H1 (cell line): ENCODE results near the gene FAM186B.

Source experiments
- CHD2 ChIP-seq: IDR thresholded peaks from 2 replicates; pipeline ENCODE4 v1.6.1; 2012; ENCODE audit warnings: low read length, improper control_type of control experiment
- EGR1 ChIP-seq: IDR thresholded peaks from 2 replicates; pipeline ENCODE4 v1.6.1; 2011; ENCODE audit warnings: low read depth, low read length, borderline replicate concordance
- EZH2 ChIP-seq: fragments of 200-600 bp; sonication (generic); IDR thresholded peaks from 2 replicates; pipeline ENCODE4 v1.7.1; 2012; ENCODE audit warnings: low read depth, mild to moderate bottlenecking, moderate library complexity, low read length, inconsistent platforms; ENCODE audit not compliant: severe bottlenecking
- KDM1A ChIP-seq: fragments of 200-600, 300-600 bp; sonication (generic); IDR thresholded peaks from 2 replicates; pipeline ENCODE4 v1.7.1; 2016; ENCODE audit warnings: mild to moderate bottlenecking, low read length, borderline replicate concordance
- POLR2A ChIP-seq, 2 experiments: IDR thresholded peaks; 1 replicate in 1 of 2; 2 replicates in 1 of 2; pipeline ENCODE4 v1.6.1; 2011; ENCODE audit warnings: low read depth in 2 of 2, low read length in 2 of 2, mild to moderate bottlenecking in 2 of 2; ENCODE audit errors: control extremely low read depth in 1 of 2
- POLR2AphosphoS5 ChIP-seq: IDR thresholded peaks from 2 replicates; pipeline ENCODE4 v1.6.1; 2011; ENCODE audit warnings: low read depth, low read length
- RAD21 ChIP-seq, 2 experiments: IDR thresholded peaks in 1 of 2; conservative IDR thresholded peaks in 1 of 2; 2 replicates each; pipeline ENCODE4 v1.6.1; 2011; ENCODE audit warnings: low read depth in 2 of 2, low read length in 2 of 2, improper control_type of control experiment in 1 of 2, inconsistent platforms in 1 of 2, mild to moderate bottlenecking in 1 of 2, moderate library complexity in 1 of 2
- TF ChIP-seq, protein P1 (sequence below), 3 experiments: IDR thresholded peaks; 1 replicate in 2 of 3; 2 replicates in 1 of 3; pipeline versions ENCODE4 v1.5.1 to v1.6.1; 2011; ENCODE audit warnings: low read length in 3 of 3, mild to moderate bottlenecking in 3 of 3, inconsistent platforms in 2 of 3, low read depth in 1 of 3, moderate library complexity in 1 of 3; ENCODE audit not compliant: insufficient read depth in 1 of 3; ENCODE audit errors: control extremely low read depth in 1 of 3
- TF ChIP-seq, protein P2 (sequence below): IDR thresholded peaks from 2 replicates; pipeline ENCODE4 v1.6.1; 2011; ENCODE audit warnings: low read depth, mild to moderate bottlenecking, low read length; ENCODE audit not compliant: insufficient read depth

DNA sequence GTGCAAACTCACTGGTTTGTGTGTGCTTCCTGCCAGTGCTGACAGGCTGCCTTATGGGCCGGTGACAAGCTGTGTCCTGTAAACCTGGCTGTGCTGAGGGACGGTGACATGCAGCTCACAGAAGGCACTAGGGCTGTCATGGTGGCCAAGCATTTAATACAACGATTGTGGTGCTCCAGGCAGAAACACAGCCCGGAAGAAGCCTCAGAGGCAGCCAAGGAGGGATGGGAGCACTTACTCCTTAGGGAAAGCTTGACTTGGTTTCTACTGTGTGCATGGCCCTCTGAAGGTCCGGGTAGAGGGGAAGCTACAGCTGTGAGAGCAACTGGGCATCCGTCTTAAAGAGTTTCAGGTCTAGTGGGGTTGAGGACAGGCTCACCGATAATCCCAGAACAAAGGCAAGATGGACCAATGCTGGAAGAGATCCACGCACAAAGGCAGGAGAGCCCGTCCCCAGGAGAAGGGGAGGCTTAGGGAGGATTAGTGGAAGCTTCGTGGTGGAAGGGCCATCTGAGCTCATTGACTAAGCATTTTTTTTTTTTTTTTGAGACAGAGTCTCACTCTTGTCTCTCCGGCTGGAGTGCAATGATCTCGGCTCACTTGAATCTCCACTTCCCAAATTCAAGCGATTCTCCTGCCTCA lies 26.8 kb downstream of the FAM186B start:
- TF ChIP-seq EGR1 (no peak), POLR2AphosphoS5 (no peak), POLR2A (IDR thresholded peaks at IDR 0.05; ENCODE audit: control extremely low read depth in 1 of 2, low read depth in 2 of 2, low read length in 2 of 2) (no peak), RAD21 (IDR thresholded peaks at IDR 0.05 in 1 of 2, conservative IDR thresholded peaks at IDR 0.05 in 1 of 2; ENCODE audit: low read depth in 2 of 2, low read length in 2 of 2) (no peak), KDM1A (no peak), EZH2 (no peak), CHD2 (no peak)
- TF ChIP-seq, protein P1, sequence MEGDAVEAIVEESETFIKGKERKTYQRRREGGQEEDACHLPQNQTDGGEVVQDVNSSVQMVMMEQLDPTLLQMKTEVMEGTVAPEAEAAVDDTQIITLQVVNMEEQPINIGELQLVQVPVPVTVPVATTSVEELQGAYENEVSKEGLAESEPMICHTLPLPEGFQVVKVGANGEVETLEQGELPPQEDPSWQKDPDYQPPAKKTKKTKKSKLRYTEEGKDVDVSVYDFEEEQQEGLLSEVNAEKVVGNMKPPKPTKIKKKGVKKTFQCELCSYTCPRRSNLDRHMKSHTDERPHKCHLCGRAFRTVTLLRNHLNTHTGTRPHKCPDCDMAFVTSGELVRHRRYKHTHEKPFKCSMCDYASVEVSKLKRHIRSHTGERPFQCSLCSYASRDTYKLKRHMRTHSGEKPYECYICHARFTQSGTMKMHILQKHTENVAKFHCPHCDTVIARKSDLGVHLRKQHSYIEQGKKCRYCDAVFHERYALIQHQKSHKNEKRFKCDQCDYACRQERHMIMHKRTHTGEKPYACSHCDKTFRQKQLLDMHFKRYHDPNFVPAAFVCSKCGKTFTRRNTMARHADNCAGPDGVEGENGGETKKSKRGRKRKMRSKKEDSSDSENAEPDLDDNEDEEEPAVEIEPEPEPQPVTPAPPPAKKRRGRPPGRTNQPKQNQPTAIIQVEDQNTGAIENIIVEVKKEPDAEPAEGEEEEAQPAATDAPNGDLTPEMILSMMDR (IDR thresholded peaks at IDR 0.05; ENCODE audit: control extremely low read depth in 1 of 3, insufficient read depth in 1 of 3, low read depth in 1 of 3, low read length in 3 of 3): no peak
- TF ChIP-seq, protein P2, sequence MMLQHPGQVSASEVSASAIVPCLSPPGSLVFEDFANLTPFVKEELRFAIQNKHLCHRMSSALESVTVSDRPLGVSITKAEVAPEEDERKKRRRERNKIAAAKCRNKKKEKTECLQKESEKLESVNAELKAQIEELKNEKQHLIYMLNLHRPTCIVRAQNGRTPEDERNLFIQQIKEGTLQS: no peak
